HG03196 (cell line): ENCODE results near the gene ING3.

Experiments used
- ATAC-seq: cut with Tn5 transposase; IDR thresholded peaks from one replicate; pipeline ENCODE4 v1.9.1; 2021; ENCODE audit not compliant: unreplicated experiment

Gene ING3, protein sequence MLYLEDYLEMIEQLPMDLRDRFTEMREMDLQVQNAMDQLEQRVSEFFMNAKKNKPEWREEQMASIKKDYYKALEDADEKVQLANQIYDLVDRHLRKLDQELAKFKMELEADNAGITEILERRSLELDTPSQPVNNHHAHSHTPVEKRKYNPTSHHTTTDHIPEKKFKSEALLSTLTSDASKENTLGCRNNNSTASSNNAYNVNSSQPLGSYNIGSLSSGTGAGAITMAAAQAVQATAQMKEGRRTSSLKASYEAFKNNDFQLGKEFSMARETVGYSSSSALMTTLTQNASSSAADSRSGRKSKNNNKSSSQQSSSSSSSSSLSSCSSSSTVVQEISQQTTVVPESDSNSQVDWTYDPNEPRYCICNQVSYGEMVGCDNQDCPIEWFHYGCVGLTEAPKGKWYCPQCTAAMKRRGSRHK

DNA sequence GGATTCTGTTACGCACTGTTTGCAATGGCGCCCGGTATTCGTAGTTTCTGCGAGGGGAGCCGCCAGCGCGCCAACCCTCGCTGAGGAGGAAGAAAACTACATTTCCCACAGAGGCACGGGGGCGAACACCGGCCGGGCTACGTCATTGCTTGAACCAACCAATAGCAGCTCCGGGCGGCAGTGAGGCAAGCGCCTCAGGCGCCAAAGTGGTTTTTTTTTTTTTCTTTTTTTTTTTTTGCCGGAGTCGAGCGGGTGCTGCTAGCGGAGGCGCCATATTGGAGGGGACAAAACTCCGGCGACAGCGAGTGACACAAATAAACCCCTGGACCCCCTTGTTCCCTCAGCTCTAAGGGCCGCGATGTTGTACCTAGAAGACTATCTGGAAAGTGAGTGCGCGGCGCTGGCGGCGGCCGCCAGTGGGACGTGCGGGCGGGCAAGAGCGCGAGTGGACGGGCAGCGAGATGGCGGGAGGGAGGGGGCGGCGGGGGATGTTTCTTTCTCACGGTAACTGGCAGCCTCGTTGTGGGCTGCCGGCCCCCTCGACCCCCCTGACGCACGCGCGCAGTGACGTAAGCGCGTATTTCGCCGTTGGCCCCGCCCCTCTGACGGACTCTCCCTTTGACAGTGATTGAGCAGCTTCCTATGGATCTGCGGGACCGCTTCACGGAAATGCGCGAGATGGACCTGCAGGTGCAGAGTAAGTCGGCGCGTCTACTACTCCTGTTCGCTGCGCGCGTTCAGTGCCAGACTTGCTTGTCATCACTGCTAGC, at the start of gene ING3:
Gene ING3 (plus strand): TSS at position 239 of the 770 bp plus-strand sequence. CDS start 120 bp downstream, at position 359.
- ATAC-seq: peak; percentile 98

DNA sequence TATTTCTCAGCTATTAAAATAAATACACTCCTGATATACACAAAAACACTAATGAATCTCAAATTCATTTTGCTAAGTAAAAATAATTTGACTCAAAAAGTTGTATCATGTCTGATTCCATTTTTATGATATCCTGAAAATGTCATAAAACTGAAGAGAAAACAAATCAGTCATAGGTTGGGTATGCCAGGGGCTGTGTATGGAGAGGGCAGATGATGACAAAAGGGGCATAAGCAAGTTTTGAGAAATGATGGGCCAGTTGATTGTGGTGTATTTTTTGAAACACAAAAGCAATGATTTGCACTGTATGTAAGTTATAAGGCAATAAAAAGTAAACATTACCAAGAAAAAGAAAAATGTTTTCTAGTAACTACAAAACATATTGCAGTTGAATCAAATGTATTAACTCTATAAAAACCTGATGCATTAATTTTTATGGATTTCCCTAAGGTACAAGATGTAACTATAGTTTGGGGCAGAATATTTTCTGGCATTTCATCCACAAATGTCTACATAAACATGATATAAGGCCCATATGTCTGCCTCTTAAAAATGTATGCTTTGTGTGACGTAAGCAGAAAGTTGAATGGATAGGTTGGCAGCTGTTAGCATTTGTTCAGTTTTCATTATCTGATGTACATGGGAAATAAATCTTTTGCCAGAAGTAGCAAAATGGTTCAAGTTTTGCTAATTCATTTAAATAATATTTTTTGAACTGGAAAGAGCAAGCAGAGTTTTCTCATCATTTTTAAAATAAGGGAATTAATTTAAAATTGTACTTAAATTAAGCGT, 35.1 kb upstream of the ING3 start:
- no peak for ATAC-seq

DNA sequence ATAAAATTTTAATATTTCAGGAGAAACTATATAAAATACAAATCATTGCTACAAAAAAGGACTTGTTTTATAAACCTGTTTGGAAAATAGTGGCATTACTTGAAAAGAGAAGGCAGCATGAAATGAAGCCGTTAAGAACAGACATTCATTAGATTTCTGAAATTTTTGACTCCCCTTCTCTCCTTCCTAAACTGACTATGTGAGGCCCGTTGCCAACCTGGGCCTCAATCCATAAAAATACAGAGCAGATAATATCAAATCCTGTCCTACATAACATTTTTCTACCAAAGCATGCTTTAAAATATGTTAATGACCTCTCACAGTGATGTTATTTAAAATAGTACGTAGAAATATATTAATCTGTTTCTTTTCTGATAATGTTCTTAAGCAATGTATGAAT, 34.5 kb upstream of the ING3 start:
- ATAC-seq: no peak

DNA sequence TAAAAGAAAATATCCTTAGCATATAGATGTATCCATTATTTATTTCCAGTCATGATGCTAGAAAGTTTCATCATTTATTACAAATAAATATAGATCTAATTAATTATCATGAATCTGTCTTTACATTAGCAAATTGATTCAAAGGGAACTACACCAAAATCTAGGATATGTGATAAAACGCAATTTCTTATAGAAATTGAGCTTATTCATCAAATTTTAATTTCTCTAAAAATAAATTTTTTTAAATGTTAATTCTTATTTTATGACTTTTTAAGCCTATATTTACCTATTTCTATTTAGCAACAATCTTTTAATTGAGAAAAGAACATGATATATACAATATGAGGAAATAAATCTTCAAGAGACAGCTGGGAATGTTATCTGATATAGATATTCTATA, 34.0 kb upstream of the ING3 start:
- no peak for ATAC-seq

DNA sequence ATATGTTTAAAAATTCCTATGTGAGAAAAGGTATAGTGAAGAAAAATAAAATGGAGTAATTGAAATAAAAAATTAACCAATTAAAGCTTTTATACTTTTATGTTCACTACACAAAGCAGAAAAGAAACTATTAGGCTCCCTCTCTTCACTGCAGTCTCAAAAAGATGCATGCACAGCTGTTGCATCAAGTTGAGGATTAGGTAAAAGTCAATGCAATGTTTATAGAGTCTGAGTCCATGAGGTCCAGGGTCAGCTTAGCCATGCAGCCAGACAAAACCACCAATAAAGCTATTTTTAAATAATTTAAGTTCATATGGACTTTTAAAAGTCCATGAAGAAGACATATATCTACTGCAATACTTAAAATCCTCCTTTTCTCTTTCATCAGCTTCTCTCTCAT, 31.1 kb upstream of the ING3 start:
- ATAC-seq: no peak

DNA sequence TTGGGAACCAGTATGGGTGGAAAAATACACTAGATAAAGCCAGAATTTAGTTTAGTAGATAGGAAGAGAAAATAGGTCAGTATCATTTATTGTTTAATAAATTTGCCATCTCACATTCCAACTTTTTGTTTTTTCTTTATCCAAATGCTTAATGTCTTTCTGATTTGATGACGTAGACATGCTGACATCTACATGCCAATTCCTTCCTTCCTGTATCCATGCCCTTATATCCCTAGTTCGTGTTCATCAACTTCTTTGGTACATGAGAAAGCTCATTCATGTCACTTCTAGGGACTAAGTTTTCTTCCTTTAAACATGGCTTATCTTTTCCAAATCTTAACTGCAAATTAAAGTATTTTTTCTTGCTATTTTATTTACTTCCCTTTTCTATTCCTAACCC, 30.5 kb upstream of the ING3 start:
- ATAC-seq: no peak

DNA sequence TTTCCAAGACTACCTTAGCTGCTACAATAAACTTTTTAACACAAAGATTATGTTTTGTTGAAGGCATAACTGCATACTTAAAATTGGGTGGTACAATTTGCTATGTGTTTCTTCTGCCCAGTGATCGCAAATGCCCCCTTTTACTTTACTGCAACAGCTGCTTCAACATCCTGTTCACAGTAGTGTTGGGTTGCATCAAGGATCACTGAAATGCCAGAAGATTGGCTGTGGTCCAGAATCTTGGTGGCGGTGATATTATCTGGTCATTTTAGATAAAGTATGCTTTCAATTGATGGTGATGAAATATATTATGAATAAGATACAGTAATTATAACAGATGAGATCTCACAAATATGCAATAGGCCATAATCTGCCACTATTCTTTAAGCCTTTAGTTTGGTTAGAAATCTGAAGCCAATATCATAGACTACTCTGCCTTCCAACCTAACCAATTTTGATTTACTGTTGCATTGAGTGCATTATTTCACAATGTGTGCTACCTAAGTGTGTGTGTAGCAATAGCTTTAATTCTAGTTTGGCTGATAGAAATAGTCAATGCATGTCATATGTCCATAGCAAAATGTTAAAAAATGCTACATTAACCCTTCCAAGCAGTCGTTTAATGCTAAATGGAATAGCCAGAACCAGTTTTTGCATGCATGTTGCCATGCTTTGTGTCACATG, 29.8 kb upstream of the ING3 start:
- ATAC-seq: no peak

DNA sequence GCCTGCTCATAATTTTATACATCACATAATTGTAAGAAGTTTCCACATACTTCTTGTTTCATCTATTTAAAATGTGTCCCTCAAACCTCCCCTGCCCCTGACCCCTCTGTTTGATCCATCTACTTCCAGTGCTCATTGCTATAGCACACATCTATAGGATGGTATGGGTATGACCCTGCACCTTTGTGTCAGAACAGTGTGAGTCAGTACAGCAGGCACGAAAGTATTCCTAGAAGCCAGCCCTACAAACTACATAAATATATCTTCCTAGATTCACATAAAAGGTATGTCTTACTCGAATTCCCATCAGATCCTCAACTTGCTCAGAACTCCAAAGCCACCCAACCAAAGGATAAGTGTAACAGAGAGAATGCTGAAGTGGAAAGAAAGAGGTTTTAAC, 25.7 kb upstream of the ING3 start:
- no peak for ATAC-seq

DNA sequence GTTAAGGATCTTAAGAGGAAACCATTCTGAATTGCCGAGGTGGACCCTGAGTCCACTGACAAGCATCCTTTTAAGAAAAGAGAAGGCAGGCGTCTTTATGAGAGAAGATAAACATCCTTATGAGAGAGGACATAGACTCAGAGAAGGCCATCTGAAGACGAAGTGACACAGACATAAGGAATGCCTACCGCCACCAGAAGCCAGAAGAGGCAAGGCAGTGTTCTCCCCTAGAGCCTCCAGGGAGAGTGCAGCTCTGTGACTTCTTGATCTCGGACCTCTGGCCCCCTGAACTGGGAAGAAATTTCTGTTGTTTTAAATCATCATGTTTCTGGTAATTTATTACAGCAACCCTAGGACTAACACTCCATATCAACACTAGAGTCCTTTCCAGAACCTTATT, 25.2 kb upstream of the ING3 start:
- ATAC-seq: no peak

DNA sequence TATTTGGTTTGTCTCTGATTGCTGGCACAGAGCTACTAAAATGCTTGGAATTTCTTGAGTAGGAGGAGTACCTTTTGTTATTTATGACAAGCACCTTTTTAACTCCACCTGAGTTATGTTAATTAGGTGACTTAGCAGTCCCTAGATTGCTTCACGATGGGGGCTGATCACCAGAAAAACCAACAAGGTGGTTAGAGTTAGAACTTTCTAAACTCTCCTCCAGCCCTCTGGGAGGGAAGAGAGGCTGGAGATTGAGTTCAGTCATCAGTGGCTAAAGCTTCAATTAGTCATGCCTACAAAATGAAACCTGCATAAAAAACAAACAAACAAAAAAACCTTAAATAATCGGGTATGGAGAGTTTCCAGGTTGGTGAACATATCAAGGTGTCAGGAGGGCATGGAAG, 23.6 kb upstream of the ING3 start:
- no peak for ATAC-seq

DNA sequence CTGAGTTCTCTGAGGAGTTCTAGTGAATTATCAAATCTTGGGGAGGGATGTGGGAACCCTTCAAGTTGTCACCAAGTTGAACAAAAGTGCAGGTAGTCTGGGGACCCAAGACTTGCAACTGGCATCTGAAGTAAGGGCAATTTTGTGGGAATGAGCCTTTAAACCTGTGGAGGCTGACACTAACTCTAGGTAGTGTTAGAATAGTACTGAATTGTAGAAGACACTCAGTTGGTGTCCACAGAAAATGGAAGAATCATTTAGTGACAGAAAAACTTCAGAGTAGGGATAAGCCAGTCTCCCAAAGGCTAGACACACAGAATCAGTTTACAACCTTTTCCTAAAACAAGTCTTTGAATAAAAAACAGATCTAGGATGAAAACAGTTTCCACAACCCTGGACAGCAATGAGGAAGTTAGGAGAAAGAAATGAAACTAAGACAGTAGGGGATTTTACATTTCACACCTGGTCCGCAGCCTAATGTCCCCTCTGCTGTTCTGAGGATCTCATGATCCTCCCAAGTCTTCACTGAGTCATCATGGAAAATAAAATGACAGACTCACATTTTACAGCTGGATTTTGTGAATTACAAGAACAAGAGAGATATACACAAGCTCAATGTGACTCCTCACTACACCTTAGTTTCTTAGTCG, 23.0 kb upstream of the ING3 start:
- no peak for ATAC-seq

DNA sequence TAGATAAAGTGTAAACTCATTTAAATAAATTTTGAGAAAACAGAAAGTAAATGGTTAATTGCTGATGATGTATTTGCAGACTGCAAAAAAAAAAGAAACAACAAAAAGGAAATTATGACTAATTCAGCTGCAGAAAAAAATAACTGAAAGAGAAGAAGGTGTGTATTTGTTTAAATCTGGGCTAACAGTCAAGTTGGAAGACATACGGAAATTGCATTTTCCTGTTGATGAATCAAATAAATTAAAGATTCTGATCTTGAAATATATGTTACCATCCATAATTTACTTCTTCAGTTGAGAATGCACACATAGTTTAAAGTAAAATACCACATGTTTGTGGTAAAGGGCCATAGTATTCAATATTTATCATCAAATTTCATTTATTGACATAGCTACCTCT, 19.3 kb upstream of the ING3 start:
- no peak for ATAC-seq

DNA sequence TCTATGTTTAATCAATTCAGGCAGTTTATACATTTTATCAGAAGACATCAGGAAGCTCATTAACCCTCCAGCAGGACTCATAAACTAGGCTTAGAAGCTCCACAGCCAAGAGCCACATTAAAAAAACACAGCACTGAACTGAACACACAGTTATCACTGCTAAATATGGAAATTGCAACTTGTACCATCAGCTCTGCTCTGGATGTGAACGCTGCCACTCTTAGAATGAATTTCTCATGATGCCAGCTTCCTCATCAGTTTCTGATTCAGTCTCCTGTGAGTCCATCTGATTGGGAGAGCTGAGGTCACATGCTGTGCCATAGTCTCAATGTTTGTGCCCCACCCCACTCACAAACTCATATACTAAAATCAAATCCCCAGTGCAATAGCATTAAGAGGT, 17.1 kb upstream of the ING3 start:
- ATAC-seq: no peak

DNA sequence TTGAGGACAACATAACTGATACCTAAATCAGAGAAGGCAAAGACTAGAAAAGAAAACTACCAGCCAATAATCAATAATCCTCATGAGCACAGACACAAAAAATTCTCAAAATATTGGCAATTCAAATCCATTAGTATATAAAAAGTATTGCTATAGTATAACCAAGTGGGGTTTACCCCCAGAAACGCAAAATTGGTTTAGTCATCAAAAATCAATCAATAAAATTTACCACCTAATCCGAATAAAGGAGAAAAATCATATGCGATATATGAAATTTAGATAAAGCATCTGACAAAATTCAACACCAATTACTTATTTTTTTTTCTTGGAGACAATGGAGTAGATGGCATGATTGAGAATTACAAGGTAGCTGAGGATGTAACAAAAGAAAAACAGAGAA, 11.2 kb upstream of the ING3 start:
- ATAC-seq: no peak

DNA sequence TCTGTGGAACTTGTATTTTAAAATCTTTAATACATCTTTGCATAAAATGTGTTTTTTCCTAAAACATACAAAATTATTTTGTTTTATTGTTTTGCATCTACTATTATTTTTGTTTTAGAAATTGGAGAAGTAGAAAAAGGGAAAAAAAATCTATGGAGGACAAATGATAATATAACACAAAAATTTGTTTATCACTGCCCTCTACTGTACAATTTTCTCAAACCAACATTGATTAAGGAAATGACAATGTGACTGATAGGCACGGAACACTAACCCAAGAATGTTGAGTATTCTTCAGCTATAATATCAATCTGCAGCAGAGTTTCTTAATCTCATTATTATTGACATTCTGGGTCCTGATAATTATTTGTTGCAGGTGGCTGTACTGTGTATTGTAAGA, 9.5 kb upstream of the ING3 start:
- ATAC-seq: no peak

DNA sequence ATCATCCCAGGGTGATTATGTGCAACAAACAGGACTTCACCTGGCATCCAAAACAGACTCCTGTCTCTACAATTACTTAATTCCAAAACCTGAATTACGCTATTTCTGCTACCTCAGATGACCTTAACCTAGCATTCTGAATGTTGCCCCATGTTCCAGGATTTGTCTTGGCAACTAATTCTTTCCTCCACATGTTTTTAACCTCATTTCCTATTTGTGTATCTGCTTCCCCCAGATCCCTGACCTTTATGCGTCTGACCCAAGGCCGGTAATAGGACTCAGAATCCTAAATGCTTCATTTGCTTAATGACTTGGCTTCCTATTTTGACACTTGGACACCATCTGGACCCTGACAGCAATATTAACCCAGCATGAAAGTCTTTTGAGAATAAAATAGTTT, 8.7 kb upstream of the ING3 start:
- no peak for ATAC-seq

DNA sequence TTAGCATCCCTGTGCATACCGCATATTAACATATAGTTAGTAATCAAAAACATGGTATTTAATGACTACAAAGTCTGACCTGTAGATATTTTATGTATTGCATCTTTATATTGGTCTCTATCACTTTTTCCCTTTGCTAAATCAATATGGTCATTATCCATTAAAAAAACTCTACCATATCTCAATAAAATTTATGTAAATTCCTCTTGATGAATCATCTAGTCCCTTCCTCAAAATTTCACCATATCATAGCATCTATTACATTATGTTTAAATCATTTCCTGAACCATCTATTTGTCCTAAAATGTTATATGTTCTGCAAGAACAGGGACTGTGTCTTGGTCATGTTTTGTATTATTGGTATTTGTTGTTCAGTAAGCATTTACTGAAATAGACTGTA, 7.7 kb upstream of the ING3 start:
- ATAC-seq: no peak

DNA sequence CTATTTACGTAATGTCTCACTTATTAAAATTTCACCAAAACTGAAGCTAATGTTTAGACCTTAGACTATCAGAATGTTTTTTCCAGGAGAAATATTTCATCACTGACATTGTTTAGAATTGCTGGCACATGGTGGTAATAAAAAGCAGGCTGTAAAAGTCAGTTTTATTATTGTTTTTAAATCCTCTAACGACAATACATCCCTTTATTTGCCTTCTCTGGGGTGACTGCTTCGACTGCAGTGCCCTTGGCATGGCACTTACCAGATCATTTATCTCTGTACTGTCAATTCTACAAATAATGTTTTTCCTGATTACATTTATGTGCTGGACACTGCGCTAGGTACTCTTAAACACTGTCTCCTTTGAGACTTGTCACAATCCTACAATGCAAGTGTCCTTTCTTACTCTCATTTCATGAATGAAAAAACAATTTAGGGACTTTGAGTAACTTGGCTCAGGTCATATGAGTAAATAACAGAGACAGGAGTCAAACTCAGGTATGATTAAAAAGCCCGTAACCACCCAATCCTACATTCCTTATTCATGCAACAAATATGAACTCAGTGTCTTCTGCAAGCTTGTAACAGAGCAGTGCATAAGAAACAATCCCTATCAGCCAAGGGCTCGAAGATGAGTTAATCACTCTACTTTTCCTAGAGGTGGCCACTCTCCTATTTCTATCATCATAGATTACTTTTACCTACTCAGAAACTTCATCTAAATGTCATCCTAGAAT, 5.6 kb upstream of the ING3 start:
- no peak for ATAC-seq

DNA sequence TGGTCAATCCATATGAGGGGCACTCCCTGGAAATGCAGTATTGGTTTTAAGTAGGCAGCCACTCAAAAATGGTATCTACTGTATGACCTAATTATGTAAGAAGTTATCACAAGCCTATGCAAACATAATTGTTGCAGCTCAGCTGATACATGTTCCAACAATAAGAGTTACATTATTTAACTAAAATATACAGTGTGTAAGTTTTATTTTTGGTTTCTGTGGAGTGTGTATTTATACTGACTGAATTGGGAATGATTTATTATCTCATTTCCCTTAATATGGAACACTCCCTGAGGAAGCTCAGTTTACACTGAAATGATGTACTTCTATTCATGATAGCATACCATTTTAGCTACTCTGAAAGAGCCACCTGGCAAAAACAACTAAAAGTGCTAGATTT, 2.6 kb upstream of the ING3 start:
- ATAC-seq: no peak

DNA sequence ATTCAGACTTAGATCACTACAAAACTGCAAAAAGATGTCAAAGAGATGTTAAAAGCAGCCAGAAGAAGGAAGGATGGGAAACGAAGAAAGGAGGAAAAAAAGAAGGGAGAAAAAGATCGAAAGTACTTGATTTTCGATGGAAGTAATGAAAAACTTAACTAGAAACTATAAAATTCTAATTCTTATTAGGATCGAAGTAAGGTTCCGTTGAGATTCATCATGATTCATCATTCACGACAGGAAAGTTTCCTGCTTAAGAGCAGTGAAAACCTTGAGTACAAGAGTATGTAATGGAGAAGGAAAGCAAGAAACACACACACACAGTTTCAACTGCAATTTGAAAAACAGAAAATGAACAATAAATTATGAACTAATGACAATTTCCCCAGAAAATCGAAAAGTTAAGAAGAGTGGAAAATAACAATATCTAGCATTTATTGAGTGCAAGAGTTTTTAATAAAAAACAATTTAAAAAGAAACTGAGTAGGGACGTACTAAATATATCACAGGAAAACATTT, 1.1 kb upstream of the ING3 start:
- ATAC-seq: no peak
